GM10847 (cell line): ENCODE measurements around the gene POC1B.

ENCODE experiments used
- POLR2A ChIP-seq: IDR thresholded peaks from 2 replicates; pipeline ENCODE4 v1.6.1; 2011; ENCODE audit not compliant: insufficient read length; ENCODE audit errors: extremely low read depth

POC1B gene

GRCh38 chr12:89436062-89436461 is 89.8 kb downstream of the POC1B start:
- no peak for TF ChIP-seq POLR2A

GRCh38 chr12:89433634-89434033 is 92.2 kb downstream of the POC1B start:
- no peak for TF ChIP-seq POLR2A

DNA sequence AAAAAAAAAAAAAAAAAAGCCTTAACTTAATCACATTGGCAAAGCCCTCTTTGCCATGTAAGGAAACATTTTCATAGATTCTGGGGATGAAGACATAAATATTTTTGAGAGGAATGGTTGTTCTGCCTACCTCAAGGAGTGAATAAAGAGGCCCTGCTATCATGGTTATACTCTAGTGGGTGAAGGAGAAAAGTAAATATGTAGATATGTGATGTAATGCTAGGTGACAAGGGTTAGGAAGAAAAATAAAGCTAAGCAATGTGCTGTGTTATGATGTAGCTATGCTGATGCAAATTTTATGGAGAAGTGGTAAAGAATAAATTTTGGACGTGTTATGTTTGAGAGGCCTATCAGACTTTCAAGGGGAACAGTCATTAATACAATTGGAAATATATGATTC is 93.5 kb downstream of the POC1B start:
- TF ChIP-seq POLR2A, result no peak

DNA sequence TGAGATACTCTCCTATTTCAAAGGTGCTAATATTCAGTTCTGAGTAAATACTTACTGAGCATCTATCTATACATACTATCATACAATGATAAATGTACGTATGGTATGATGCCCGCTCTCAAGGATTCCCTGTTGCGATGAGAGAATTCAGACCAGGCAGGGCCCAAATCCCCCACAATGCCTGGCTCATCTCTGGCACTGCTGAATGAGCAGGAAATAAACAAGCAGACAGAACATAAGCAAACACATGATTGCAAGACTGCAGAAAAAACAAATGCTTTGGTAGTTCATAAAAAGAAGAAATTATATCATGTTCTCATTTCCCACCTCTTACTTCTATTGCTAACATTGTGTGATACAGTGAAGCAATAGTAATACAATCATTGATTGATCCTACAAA is 96.3 kb downstream of the POC1B start:
- no peak for TF ChIP-seq POLR2A

DNA sequence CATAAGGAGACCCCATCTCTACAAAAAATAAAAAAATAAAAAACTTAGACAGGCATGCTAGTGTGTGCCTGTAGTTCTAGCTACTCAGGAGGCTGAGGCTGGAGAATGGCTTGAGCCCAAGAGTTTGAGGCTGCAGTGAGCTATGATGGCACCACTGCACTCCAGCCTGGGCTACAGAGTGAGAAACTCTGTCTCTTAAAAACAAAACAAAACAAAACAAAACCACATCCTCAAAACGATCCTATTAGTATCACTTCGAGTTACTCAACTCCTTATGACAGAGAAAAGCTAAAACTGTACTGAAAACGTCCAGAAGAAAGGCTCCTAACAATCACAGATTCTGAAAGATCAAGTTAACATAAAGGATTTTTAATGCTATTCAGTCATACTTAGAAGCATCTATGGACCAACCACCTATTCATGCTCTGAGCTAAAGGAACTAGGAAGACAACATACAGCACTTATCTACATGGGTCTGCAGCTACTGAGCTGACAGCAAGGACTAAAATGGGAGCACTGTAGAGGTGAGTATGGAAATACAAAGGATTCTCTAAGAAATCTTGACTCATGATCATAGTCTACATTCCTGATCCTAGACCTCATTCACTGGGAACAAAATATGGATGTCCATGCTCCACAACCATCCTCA is 98.2 kb downstream of the POC1B start:
- TF ChIP-seq POLR2A, result no peak

DNA sequence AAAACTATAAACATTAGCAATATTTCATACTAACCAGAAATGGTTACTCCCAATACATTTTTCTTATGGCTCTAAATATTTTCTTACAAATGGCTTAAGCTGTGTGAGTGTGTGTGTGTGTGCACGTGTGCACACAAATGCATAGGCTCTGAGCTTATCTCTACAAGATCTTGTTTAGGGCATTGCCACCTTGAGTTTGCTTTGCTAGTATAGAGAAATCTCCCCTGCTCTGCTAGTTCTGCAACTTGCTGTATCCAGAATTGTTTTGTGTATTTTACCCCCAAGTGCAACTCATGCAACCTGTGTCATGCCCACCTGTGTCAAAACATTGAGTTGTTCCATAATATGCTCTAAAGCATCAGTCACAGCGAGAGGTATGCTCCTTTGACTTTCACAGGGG is 101.0 kb downstream of the POC1B start:
- no peak for TF ChIP-seq POLR2A

DNA sequence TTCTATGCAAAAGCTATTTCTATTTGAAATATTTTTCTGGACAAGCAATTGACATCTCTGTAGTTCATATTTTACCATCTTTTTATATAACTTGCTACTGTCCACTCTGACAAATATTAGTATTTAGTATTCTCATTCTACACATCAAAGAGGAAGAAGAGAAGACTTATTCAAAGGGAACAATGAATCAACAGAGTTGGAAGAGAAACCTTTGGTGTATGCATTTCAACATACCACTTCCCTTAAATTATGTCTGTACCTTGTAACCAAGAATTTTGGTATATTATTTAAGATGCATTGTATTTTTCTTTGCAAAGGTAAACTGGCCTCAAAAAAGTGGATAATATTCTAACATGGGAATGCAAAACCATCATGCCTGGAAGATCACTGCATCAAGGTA is 101.5 kb downstream of the POC1B start:
- TF ChIP-seq POLR2A, result no peak

GRCh38 chr12:89421092-89421835 is 104.6 kb downstream of the POC1B start:
- no peak for TF ChIP-seq POLR2A

DNA sequence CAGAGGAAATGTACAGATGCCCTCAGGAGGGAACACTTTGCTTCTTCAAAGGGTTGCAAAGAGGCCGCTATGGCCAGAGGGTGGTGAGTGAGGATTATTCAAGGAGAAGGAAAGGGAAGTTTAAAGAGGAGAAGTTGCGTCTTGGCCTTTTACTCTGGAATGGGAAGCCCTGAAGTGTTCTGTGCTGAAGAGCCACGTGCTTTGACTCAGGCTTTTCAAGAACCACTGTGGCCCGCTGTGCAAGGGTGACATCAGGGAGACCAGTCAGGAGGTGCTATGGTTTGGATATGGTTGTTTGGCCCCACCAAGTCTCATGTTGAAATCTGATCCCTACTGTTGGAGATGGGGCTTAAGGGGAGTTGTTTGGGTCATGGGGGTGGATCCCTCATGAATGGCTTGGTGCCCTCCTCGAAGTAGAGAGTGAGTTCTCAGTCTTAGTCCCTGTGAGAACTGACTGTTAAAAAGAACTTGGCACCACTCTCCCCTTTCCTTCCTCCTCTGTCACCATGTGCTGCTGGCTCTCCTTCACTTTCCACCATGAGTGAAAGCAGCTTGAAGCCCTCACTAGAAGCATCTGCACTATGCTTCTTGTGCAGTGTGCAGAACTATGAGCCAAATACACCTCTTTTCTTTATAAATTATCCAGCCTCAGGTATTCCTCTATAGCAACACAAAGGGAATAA is 107.5 kb downstream of the POC1B start:
- no peak for TF ChIP-seq POLR2A

- no peak for TF ChIP-seq POLR2A
Measured at GRCh38 chr12:89417246-89417977, 108.4 kb downstream of the POC1B start.

DNA sequence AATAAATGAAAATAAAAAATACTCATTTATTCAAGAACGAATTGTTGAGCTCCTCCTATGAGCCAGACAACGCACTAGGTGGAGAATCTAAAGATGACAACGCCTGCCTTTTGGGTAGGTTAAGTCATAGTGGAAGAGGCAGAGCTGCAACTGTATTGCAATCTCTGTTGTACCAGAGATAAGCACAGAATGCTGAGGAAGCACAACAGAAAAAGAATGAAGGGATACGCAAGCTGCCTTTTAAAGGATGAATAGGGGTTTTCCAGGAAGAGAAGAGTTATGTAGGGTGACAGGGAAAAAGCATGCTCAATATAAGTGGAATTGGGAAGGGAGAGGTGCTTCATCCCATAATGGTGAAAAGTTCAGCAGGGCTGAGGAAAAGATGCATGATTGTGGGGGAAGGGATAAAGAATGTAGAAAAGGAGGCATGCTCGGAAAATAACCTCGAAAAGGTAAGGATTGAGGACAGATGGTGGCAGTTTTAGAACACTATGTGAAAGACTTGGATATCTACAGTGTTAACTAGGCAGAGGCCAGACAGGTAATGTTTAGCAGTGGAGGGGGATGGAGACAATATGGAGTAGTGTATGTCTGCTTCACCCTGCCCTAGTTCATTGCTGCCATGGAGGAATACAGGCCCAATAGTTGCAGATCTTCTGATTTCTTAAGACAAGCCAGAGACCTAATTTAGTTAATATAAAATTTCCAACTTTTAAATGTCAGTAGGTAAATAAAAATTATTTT is 109.6 kb downstream of the POC1B start:
- no peak for TF ChIP-seq POLR2A

GRCh38 chr12:89414851-89415250 is 111.0 kb downstream of the POC1B start:
- TF ChIP-seq POLR2A, result no peak

- no peak for TF ChIP-seq POLR2A
Measured at GRCh38 chr12:89414322-89414721, 111.5 kb downstream of the POC1B start.

DNA sequence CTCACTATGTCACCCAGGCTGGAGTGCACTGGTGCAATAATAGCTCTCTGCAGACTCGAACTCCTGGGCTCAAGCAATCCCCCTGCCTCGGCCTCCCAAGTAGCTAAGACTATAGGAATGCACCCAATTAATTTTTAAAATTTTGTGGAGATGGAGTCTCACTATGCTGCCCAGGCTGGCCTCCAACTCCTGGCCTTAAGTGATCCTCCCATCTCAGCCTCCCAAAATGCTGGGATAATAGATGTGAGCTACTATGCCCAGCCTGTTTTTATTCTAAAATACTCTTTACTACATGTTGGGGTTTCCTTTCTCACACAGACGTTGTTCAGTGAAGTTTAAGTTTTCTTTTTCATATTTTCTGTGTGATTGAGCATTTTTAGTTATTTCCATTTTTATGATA is 112.6 kb downstream of the POC1B start:
- TF ChIP-seq POLR2A, result no peak

GRCh38 chr12:89412665-89413064 is 113.2 kb downstream of the POC1B start:
- TF ChIP-seq POLR2A, result no peak
